ENCODE measurements around the gene DNAJA3. TPM values are rescaled to one million over a fixed set of nuclear protein-coding genes. Genes with fewer than 3 reads are reported as not detected.

Gene DNAJA3
- total RNA-seq, 1 experiment from 2014 or later, result 93.3 TPM

DNA sequence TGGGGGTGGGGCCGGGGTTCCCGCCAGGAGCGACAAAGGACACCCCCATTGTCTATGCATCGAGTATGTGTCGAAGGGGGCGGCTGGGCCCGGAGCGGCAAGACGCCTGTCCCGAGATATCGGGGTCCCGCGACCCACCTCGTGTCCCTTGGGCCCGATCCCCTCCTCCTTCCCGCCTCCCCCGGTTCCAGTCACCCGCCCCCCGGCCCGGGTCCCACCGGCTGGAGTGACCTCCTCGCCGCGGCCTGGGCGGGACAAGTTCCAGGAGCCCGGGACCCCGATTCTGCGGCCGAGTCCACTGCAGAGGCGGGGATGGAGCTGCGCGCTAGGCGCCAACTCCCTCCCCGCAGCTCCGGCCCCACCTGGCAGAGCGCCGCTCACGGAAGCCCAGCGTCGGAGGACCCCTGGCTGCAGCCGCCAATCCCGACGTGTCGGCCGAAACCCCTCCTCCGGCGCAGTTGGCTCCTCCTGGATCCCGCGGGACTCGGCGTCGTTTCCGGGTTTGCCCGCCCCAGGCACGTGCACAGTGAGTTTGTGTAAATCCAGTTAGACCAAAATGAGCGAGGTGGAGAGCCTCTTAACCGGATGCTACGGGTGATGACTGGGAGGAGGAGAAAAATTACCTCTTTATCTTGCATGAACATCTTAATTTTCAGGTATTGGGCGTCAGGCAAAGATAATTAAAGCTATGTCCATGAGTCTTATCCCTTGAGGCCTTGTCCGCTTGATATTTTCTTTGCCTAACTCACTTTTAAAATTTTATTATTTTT lies 48.7 kb downstream of the DNAJA3 start, which contains the start of gene NMRAL1:
TSS of gene NMRAL1 (minus strand) at position 434 of the 770 bp plus-strand sequence. CDS start 493 bp downstream, outside the sequence.
- H2AFZ ChIP-seq (ENCODE audit: low read depth, low read length, poor library complexity, severe bottlenecking), result peak within 1 kb of the TSS; percentile 22
- intact Hi-C loops (cut with micrococcal nuclease), result no loop called here
- H3K4me3 ChIP-seq (replicated peaks in 1 of 2; ENCODE audit: low read depth in 1 of 2, low read length in 2 of 2), result peak within 1 kb of the TSS; percentile 81 to 89
- TSS peak; percentile 58 for BruUV-seq (replicated peaks)
- peak; percentile 73 for ATAC-seq
- no peaks in the 10 kb centered on the region for H3K9me3 ChIP-seq (ENCODE audit: control insufficient read depth in 1 of 2, insufficient read depth in 1 of 2, low read depth in 1 of 2, low read length in 2 of 2)
- CTCF ChIA-PET, result no interaction called here
- H3K4me2 ChIP-seq (ENCODE audit: low read length), result peak within 1 kb of the TSS; percentile 94
- H3K36me3 ChIP-seq (ENCODE audit: control insufficient read depth in 1 of 2, insufficient read depth in 2 of 2, low read length in 2 of 2), result peaks cover 0 to under 1% of the 10 kb centered on the region in 2 experiments; a peak in 1 of 4 replicates
- H3K4me1 ChIP-seq (ENCODE audit: control insufficient read depth in 1 of 2, insufficient read depth in 2 of 2, low read length in 2 of 2), result peaks cover 20 to 42% of the 10 kb centered on the region in 2 experiments
- POLR2A ChIA-PET, result interaction anchor here (1.0 to 4.8 kb wide), 2 partner anchors 21 to 55 kb away, joined by 4 to 26 read pairs; no protein-coding TSS in a partner anchor
- no peaks in the 10 kb centered on the region for H3K27me3 ChIP-seq (ENCODE audit: insufficient read depth, low read length)
- peak within 1 kb of the TSS; percentile 96 for H3K9ac ChIP-seq (ENCODE audit: low read length)
- RAD21 ChIA-PET (ENCODE audit: low non-redundant PET in 1 of 2, low total read pairs in 2 of 2, uncharacterized antibody in 2 of 2, unreplicated experiment in 2 of 2), result no interaction called here
- H3K79me2 ChIP-seq (ENCODE audit: insufficient read depth, low read length), result peaks cover 63% of the 10 kb centered on the region
- peak within 1 kb of the TSS; percentile 47 for H3K27ac ChIP-seq (ENCODE audit: low read depth, low read length)
- H4K20me1 ChIP-seq (ENCODE audit: insufficient read depth), result no peaks in the 10 kb centered on the region
- peak; percentile 84 for DNase-seq (ENCODE audit: low read depth, low spot score)
- no peaks in the 10 kb centered on the region for H3K9me2 ChIP-seq (ENCODE audit: insufficient read depth)
- TF ChIP-seq JUND (IDR thresholded peaks at IDR 0.05) (no peak), EGR1 (IDR thresholded peaks at IDR 0.05; ENCODE audit: low read depth) (no peak), TCF7L2 (IDR thresholded peaks at IDR 0.05; ENCODE audit: borderline replicate concordance, extremely low read depth, insufficient read depth, insufficient read length) (no peak), REST (IDR thresholded peaks at IDR 0.05; ENCODE audit: low read depth) (no peak), FOSL1 (IDR thresholded peaks at IDR 0.05; ENCODE audit: low read depth) (no peak), SP1 (IDR thresholded peaks at IDR 0.05; ENCODE audit: low read depth) (peak; percentile 72), POLR2AphosphoS5 (IDR thresholded peaks at IDR 0.05; ENCODE audit: low read depth, low read length) (peak; percentile 86), SIN3A (IDR thresholded peaks at IDR 0.05; ENCODE audit: low read depth) (peak; percentile 44), SRF (IDR thresholded peaks at IDR 0.05; ENCODE audit: low read depth) (no peak), ZNF274 (IDR thresholded peaks at IDR 0.05; ENCODE audit: low read depth, low read length) (no peak), ZFX (IDR thresholded peaks at IDR 0.05) (peak; percentile 76), ZBTB33 (IDR thresholded peaks at IDR 0.05; ENCODE audit: extremely low read depth, insufficient replicate concordance, low read length) (peak; percentile 94), EZH2phosphoT487 (IDR thresholded peaks at IDR 0.05; ENCODE audit: borderline replicate concordance) (no peak), CBX3 (IDR thresholded peaks at IDR 0.05; ENCODE audit: low read depth) (peak; percentile 98), CTCF (IDR thresholded peaks at IDR 0.05 in 2 of 3, conservative IDR thresholded peaks at IDR 0.05 in 1 of 3; ENCODE audit: borderline replicate concordance in 1 of 3, insufficient read depth in 1 of 3, low read depth in 2 of 3, low read length in 2 of 3) (no peak), RAD21 (IDR thresholded peaks at IDR 0.05; ENCODE audit: low read depth) (no peak), EZH2 (IDR thresholded peaks at IDR 0.05) (no peak)
- TF ChIP-seq, protein P1, sequence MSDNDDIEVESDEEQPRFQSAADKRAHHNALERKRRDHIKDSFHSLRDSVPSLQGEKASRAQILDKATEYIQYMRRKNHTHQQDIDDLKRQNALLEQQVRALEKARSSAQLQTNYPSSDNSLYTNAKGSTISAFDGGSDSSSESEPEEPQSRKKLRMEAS (IDR thresholded peaks at IDR 0.05), result peak; percentile 100
- TF ChIP-seq, protein P2, sequence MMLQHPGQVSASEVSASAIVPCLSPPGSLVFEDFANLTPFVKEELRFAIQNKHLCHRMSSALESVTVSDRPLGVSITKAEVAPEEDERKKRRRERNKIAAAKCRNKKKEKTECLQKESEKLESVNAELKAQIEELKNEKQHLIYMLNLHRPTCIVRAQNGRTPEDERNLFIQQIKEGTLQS (IDR thresholded peaks at IDR 0.05), result no peak
